ENCODE measurements around the gene KCNQ1. TPM values are rescaled to one million over a fixed set of nuclear protein-coding genes. Genes with fewer than 3 reads are reported as not detected.

Gene KCNQ1
- total and polyA plus RNA-seq, 2 experiments from 2014 or later = 0.45 to 0.87 TPM

DNA sequence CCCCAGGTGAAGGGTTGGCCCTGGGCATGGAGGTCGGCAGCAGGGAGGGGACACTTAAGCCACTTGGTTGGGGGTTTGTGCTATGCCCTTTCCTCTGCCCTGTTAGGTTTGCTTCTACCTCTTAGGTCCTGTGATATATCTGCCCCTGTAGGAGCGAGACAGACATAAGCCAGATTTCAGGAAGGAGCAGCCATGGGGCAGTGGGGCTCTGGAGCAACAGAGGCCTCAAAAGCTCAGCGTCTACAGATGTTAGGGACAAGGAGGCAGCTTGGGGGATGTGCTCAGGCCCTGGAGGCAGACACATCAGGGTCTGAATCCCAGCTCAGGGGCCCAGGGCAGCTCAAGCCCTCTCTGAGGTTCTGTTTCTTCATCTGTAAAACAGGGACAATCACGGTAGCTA is 282.2 kb downstream of the KCNQ1 start:
- H3K27me3 ChIP-seq (ENCODE audit: insufficient read depth) = peaks cover 14% of the 10 kb centered on the region
- Mint-ChIP-seq H3K9me3 (peaks cover 5% of the 10 kb centered on the region; the same call in 2 of the 3 replicates), H3K36me3 (ENCODE audit: low read depth) (no peaks in the 10 kb centered on the region), H3K4me1 (peaks cover 3% of the 10 kb centered on the region; the same call in 2 of the 3 replicates), H3K4me3 (no peak overlapping the region), H3K27ac (no peak overlapping the region), H3K27me3 (ENCODE audit: insufficient read depth, low read depth, poor library complexity) (peaks cover 61% of the 10 kb centered on the region)
- no peaks in the 10 kb centered on the region for H3K79me2 ChIP-seq (replicated peaks; ENCODE audit: insufficient read depth)
- no peak for TF ChIP-seq ZNF331 (CRISPR knock-in tag; IDR thresholded peaks at IDR 0.05; ENCODE audit: low read depth)
- TF ChIP-seq CREB1 (CRISPR knock-in tag; IDR thresholded peaks at IDR 0.05; ENCODE audit: low read depth) = no peak
- TF ChIP-seq EZH2 (IDR thresholded peaks at IDR 0.05; ENCODE audit: low read depth, unreplicated experiment) = no peak
- no peak for TF ChIP-seq STAT1 (IDR thresholded peaks at IDR 0.05; ENCODE audit: unreplicated experiment)
- TF ChIP-seq, protein P1, sequence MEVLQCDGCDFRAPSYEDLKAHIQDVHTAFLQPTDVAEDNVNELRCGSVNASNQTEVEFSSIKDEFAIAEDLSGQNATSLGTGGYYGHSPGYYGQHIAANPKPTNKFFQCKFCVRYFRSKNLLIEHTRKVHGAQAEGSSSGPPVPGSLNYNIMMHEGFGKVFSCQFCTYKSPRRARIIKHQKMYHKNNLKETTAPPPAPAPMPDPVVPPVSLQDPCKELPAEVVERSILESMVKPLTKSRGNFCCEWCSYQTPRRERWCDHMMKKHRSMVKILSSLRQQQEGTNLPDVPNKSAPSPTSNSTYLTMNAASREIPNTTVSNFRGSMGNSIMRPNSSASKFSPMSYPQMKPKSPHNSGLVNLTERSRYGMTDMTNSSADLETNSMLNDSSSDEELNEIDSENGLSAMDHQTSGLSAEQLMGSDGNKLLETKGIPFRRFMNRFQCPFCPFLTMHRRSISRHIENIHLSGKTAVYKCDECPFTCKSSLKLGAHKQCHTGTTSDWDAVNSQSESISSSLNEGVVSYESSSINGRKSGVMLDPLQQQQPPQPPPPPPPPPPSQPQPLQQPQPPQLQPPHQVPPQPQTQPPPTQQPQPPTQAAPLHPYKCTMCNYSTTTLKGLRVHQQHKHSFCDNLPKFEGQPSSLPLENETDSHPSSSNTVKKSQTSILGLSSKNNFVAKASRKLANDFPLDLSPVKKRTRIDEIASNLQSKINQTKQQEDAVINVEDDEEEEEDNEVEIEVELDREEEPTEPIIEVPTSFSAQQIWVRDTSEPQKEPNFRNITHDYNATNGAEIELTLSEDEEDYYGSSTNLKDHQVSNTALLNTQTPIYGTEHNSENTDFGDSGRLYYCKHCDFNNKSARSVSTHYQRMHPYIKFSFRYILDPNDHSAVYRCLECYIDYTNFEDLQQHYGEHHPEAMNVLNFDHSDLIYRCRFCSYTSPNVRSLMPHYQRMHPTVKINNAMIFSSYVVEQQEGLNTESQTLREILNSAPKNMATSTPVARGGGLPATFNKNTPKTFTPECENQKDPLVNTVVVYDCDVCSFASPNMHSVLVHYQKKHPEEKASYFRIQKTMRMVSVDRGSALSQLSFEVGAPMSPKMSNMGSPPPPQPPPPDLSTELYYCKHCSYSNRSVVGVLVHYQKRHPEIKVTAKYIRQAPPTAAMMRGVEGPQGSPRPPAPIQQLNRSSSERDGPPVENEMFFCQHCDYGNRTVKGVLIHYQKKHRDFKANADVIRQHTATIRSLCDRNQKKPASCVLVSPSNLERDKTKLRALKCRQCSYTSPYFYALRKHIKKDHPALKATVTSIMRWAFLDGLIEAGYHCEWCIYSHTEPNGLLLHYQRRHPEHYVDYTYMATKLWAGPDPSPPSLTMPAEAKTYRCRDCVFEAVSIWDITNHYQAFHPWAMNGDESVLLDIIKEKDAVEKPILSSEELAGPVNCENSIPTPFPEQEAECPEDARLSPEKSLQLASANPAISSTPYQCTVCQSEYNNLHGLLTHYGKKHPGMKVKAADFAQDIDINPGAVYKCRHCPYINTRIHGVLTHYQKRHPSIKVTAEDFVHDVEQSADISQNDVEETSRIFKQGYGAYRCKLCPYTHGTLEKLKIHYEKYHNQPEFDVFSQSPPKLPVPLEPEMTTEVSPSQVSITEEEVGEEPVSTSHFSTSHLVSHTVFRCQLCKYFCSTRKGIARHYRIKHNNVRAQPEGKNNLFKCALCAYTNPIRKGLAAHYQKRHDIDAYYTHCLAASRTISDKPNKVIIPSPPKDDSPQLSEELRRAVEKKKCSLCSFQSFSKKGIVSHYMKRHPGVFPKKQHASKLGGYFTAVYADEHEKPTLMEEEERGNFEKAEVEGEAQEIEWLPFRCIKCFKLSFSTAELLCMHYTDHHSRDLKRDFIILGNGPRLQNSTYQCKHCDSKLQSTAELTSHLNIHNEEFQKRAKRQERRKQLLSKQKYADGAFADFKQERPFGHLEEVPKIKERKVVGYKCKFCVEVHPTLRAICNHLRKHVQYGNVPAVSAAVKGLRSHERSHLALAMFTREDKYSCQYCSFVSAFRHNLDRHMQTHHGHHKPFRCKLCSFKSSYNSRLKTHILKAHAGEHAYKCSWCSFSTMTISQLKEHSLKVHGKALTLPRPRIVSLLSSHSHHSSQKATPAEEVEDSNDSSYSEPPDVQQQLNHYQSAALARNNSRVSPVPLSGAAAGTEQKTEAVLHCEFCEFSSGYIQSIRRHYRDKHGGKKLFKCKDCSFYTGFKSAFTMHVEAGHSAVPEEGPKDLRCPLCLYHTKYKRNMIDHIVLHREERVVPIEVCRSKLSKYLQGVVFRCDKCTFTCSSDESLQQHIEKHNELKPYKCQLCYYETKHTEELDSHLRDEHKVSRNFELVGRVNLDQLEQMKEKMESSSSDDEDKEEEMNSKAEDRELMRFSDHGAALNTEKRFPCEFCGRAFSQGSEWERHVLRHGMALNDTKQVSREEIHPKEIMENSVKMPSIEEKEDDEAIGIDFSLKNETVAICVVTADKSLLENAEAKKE (CRISPR knock-in tag; IDR thresholded peaks at IDR 0.05) = no peak
- no peak for TF ChIP-seq NANOG (IDR thresholded peaks at IDR 0.05; ENCODE audit: borderline replicate concordance)
- TF ChIP-seq EZH2phosphoT487 (IDR thresholded peaks at IDR 0.05; ENCODE audit: unreplicated experiment) = no peak
- TF ChIP-seq, protein P2, sequence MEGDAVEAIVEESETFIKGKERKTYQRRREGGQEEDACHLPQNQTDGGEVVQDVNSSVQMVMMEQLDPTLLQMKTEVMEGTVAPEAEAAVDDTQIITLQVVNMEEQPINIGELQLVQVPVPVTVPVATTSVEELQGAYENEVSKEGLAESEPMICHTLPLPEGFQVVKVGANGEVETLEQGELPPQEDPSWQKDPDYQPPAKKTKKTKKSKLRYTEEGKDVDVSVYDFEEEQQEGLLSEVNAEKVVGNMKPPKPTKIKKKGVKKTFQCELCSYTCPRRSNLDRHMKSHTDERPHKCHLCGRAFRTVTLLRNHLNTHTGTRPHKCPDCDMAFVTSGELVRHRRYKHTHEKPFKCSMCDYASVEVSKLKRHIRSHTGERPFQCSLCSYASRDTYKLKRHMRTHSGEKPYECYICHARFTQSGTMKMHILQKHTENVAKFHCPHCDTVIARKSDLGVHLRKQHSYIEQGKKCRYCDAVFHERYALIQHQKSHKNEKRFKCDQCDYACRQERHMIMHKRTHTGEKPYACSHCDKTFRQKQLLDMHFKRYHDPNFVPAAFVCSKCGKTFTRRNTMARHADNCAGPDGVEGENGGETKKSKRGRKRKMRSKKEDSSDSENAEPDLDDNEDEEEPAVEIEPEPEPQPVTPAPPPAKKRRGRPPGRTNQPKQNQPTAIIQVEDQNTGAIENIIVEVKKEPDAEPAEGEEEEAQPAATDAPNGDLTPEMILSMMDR (conservative IDR thresholded peaks at IDR 0.05; ENCODE audit: low read depth in 2 of 2) = no peak
- TF ChIP-seq POLR2AphosphoS5 (IDR thresholded peaks at IDR 0.05; ENCODE audit: low read depth) = no peak
- TF ChIP-seq ZNF114 (CRISPR knock-in tag; IDR thresholded peaks at IDR 0.05) = no peak
- TF ChIP-seq, protein P3, sequence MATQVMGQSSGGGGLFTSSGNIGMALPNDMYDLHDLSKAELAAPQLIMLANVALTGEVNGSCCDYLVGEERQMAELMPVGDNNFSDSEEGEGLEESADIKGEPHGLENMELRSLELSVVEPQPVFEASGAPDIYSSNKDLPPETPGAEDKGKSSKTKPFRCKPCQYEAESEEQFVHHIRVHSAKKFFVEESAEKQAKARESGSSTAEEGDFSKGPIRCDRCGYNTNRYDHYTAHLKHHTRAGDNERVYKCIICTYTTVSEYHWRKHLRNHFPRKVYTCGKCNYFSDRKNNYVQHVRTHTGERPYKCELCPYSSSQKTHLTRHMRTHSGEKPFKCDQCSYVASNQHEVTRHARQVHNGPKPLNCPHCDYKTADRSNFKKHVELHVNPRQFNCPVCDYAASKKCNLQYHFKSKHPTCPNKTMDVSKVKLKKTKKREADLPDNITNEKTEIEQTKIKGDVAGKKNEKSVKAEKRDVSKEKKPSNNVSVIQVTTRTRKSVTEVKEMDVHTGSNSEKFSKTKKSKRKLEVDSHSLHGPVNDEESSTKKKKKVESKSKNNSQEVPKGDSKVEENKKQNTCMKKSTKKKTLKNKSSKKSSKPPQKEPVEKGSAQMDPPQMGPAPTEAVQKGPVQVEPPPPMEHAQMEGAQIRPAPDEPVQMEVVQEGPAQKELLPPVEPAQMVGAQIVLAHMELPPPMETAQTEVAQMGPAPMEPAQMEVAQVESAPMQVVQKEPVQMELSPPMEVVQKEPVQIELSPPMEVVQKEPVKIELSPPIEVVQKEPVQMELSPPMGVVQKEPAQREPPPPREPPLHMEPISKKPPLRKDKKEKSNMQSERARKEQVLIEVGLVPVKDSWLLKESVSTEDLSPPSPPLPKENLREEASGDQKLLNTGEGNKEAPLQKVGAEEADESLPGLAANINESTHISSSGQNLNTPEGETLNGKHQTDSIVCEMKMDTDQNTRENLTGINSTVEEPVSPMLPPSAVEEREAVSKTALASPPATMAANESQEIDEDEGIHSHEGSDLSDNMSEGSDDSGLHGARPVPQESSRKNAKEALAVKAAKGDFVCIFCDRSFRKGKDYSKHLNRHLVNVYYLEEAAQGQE (IDR thresholded peaks at IDR 0.05; ENCODE audit: unreplicated experiment) = no peak
- TF ChIP-seq, protein P4, sequence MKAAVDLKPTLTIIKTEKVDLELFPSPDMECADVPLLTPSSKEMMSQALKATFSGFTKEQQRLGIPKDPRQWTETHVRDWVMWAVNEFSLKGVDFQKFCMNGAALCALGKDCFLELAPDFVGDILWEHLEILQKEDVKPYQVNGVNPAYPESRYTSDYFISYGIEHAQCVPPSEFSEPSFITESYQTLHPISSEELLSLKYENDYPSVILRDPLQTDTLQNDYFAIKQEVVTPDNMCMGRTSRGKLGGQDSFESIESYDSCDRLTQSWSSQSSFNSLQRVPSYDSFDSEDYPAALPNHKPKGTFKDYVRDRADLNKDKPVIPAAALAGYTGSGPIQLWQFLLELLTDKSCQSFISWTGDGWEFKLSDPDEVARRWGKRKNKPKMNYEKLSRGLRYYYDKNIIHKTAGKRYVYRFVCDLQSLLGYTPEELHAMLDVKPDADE (IDR thresholded peaks at IDR 0.05) = no peak
- TF ChIP-seq JUNB (IDR thresholded peaks at IDR 0.05; ENCODE audit: unreplicated experiment) = no peak
- H4K20me1 ChIP-seq (replicated peaks; ENCODE audit: insufficient read depth) = no peaks in the 10 kb centered on the region
- H3K36me3 ChIP-seq (ENCODE audit: insufficient read depth) = no peaks in the 10 kb centered on the region
- DNase-seq (ENCODE audit: low spot score) (no peak), ATAC-seq (no peak)
- no peaks in the 10 kb centered on the region for H3K9me2 ChIP-seq (ENCODE audit: insufficient read depth)
- H3K4me2 ChIP-seq = no peak overlapping the region
- no peak overlapping the region for H2AFZ ChIP-seq
- H3K4me1 ChIP-seq (ENCODE audit: insufficient read depth) = no peaks in the 10 kb centered on the region
- no peaks in the 10 kb centered on the region for H3F3A ChIP-seq (replicated peaks; ENCODE audit: low read depth)
- no peak overlapping the region for H3K27ac ChIP-seq (ENCODE audit: low read depth)
- H3K4me3 ChIP-seq = no peak overlapping the region

Measured in GM23338 (cell line).